Measurements from ENCODE around the gene MPP1.

DNA sequence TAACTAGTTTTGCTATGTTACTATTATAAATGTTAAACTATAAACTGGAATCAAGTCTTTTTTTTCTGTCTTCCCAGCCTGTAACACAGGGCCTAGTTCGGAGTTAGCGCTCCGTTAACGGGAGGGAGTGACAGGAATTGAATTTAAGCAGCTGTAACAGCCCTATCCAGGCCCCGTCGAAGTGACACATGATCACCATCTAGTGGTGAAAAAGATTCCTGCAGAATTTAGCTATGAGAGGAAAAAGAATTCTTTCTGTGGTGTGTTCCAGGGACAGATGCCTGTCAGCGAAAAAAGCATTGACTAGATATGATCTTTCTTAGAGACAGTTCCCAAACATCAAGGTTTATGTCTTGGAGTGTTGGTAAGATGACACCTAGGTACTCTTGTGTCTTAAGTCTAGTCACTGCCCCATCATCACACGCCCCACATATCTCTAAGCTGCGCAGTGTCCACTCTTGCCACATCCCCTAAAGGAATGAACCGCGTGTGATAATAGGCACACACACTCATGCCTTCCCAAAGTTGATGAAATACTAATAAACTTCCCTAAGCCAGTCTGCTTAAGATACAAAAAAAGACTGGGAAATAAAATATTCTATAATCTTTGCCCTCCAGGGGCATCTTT lies 56.5 kb downstream of the MPP1 start:
- TF ChIP-seq, protein P1, sequence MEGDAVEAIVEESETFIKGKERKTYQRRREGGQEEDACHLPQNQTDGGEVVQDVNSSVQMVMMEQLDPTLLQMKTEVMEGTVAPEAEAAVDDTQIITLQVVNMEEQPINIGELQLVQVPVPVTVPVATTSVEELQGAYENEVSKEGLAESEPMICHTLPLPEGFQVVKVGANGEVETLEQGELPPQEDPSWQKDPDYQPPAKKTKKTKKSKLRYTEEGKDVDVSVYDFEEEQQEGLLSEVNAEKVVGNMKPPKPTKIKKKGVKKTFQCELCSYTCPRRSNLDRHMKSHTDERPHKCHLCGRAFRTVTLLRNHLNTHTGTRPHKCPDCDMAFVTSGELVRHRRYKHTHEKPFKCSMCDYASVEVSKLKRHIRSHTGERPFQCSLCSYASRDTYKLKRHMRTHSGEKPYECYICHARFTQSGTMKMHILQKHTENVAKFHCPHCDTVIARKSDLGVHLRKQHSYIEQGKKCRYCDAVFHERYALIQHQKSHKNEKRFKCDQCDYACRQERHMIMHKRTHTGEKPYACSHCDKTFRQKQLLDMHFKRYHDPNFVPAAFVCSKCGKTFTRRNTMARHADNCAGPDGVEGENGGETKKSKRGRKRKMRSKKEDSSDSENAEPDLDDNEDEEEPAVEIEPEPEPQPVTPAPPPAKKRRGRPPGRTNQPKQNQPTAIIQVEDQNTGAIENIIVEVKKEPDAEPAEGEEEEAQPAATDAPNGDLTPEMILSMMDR (IDR thresholded peaks at IDR 0.05; ENCODE audit: low read depth, low read length), result peak; percentile 63
- no peak for TF ChIP-seq EZH2phosphoT487 (IDR thresholded peaks at IDR 0.05; ENCODE audit: low read depth)
